Adrenal gland (tissue), 5 donors: ENCODE data around the gene RSRC2.

Experiments
- POLR2A ChIP-seq, 2 donors: fragments of 450-650 bp; IDR thresholded peaks; one replicate each; pipeline ENCODE4 v1.6.1; 2017; ENCODE audit warnings: antibody characterized with exemption in 2 of 2, mild to moderate bottlenecking in 2 of 2, moderate library complexity in 1 of 2
- TF ChIP-seq, protein P1 (sequence below), 6 experiments: fragments of 450-650 bp in 4 of 6; fragments of 200-600 bp in 2 of 6; sonication (generic) in 1 of 6; IDR thresholded peaks; 1 replicate in 5 of 6; 2 replicates in 1 of 6; pipeline versions ENCODE4 v1.5.1 to v1.8.0; 2016 to 2021; ENCODE audit warnings: antibody characterized with exemption in 6 of 6, mild to moderate bottlenecking in 2 of 6, moderate library complexity in 1 of 6
- donor health status: DM: no; HTN: no; CAD: no.

DNA sequence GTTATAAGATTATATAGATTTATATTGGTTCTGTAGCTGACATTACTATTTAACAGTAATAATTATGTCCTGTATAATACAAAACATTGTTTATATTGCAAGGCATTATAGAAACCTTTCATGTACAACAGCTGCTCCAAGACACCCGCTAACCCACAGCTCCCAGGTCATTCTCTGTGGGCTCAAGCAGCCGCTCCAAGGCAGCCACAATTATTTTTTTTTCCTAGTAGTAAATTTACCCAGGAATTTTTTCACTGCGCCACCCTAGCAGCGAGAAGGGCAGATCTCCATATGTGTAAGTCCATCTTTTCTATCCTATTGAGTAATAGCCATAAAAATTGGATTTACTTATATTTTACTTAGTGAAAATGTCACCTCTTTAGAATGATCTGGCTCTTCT lies 36.6 kb upstream of the RSRC2 start:
- TF ChIP-seq, protein P1, sequence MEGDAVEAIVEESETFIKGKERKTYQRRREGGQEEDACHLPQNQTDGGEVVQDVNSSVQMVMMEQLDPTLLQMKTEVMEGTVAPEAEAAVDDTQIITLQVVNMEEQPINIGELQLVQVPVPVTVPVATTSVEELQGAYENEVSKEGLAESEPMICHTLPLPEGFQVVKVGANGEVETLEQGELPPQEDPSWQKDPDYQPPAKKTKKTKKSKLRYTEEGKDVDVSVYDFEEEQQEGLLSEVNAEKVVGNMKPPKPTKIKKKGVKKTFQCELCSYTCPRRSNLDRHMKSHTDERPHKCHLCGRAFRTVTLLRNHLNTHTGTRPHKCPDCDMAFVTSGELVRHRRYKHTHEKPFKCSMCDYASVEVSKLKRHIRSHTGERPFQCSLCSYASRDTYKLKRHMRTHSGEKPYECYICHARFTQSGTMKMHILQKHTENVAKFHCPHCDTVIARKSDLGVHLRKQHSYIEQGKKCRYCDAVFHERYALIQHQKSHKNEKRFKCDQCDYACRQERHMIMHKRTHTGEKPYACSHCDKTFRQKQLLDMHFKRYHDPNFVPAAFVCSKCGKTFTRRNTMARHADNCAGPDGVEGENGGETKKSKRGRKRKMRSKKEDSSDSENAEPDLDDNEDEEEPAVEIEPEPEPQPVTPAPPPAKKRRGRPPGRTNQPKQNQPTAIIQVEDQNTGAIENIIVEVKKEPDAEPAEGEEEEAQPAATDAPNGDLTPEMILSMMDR (IDR thresholded peaks at IDR 0.05), result no peak
- no peak for TF ChIP-seq POLR2A (IDR thresholded peaks at IDR 0.05)
